Pancreas (tissue), 10 donors: ENCODE results near the gene LRRC56. TPM values are rescaled to one million over a fixed set of nuclear protein-coding genes. Genes with fewer than 3 reads are reported as not detected.
A peak's percentile ranks its signal among the peaks of the same experiment; 100 is the strongest.

Source experiments
- ATAC-seq, 4 donors: fragments of 200-7000 bp; cut with Tn5 transposase; one replicate each; pipeline versions ENCODE4 v1.8.0 to v1.9.1; 2020; ENCODE audit warnings: mild to moderate bottlenecking in 4 of 4, moderate library complexity in 4 of 4
- DNase-seq, 6 donors: peaks; one replicate each; pipeline ENCODE4 v3.0.0-alpha.2; 2020
- FAIRE-seq: peaks from 2 replicates; lab custom pipeline; 2012; peaks lifted over from hg19 to GRCh38; lab: Jason Lieb, UNC
- H3K27ac ChIP-seq, 4 donors: fragments of 200-600 bp; sonication (generic); 1 replicate in 3 of 4; 2 replicates in 1 of 4; pipeline versions ENCODE4 v1.5.0 to v1.8.0; 2020
- H3K27me3 ChIP-seq, 4 donors: fragments of 200-600 bp; one replicate each; pipeline ENCODE4 v1.8.0; 2021
- H3K36me3 ChIP-seq, 3 donors: fragments of 200-600 bp; sonication (generic) in 1 of 3; one replicate each; pipeline versions ENCODE4 v1.5.0 to v1.8.0; 2020 to 2021
- H3K4me1 ChIP-seq, 3 donors: fragments of 200-600 bp; one replicate each; pipeline ENCODE4 v1.8.0; 2021
- H3K4me3 ChIP-seq, 4 donors: fragments of 200-600 bp; sonication (generic) in 2 of 4; one replicate each; pipeline versions ENCODE4 v1.5.0 to v1.8.0; 2020 to 2021
- H3K9me3 ChIP-seq, 4 donors: fragments of 200-600 bp; one replicate each; pipeline ENCODE4 v1.8.0; 2021
- CTCF ChIP-seq, 4 donors: fragments of 200-600 bp; sonication (generic) in 3 of 4; IDR thresholded peaks; one replicate each; pipeline versions ENCODE4 v1.5.0 to v1.8.0; 2021; ENCODE audit warnings: antibody characterized with exemption in 4 of 4
- WGBS, 2 donors: extraction: QIAGEN DNeasy Blood & Tissue Kit; methylation state at CpG; one replicate each; pipeline ENCODE4 v1.1.7; 2013; 5-methylcytosine and 5-hydroxymethylcytosine counted together
- intact Hi-C, 3 donors: fragments of 100-400 bp; cut with DNase I; formaldehyde crosslinking; loops; one replicate each; pipeline versions ENCODE4 v1.11.1 to v1.14.2; 2022
- polyA plus RNA-seq, 2 donors: library from polyadenylated mRNA; stranded (reverse); fragments of 200-250 nt; gene quantifications; one replicate each; pipeline ENCODE4 v1.2.3, GENCODE V29; 2013
- total RNA-seq, 6 donors: library from RNA; stranded (reverse); fragmentation: NEBNext Ultra II Directional in 4 of 6; extraction: Animal tissue kit (Norgen Biotek cat#: 25700) in 4 of 6; gene quantifications; one replicate each; pipeline versions ENCODE4 v1.2.1 to v1.2.4, GENCODE V29; 2021 to 2023
- donor health status: healthy with polysubstance abuse.
- donor health status: DM: no; HTN: no; CAD: no; lungs with moderate emphysema.
- donor health status: DM: no; HTN: no; CAD: no.
- donor health status: control.
- donor health status: control.
- donor health status: Bipolar disorder and iron deficiency.
- donor health status: DM: yes; HTN: yes; CAD: no.
- donor health status: DM: no; HTN: no; CAD: no.
- donor health status: DM: no; HTN: no; CAD: no.
- donor health status: DM: yes; HTN: yes; CAD: no.

Gene LRRC56
- total and polyA plus RNA-seq, 8 donors: 0.98 to 7.3 (median 1.8) TPM

- H3K4me1 ChIP-seq: peaks cover 0 to 11% (median 9%) of the 10 kb centered on the region in 3 donors
- intact Hi-C loops: no loop called here
- peak; percentile 56 to 76 (median 66) for ATAC-seq
- H3K36me3 ChIP-seq: no peaks in the 10 kb centered on the region
- peak; percentile 80 to 92 (median 84) for DNase-seq
- H3K4me3 ChIP-seq: peak overlapping the region; percentile 71 to 98 (median 95)
- H3K9me3 ChIP-seq: no peaks in the 10 kb centered on the region
- H3K27me3 ChIP-seq: no peaks in the 10 kb centered on the region
- TF ChIP-seq CTCF (IDR thresholded peaks at IDR 0.05): no peak
- H3K27ac ChIP-seq: peak overlapping the region; percentile 84 to 99 (median 94)
- FAIRE-seq: no peak
- WGBS, 2 donors: 4 to 7% methylated on average over 46 to 67 of the region's 67 CpGs
These were observed 24.0 kb downstream of the LRRC56 start for GRCh38 chr11:561148-562003.

- ATAC-seq: no peak
- FAIRE-seq: no peak
- peak in 3 of 6 donors; percentile 55 to 81 (median 58) for DNase-seq
- H3K27ac ChIP-seq: peak overlapping the region in 3 of 4 donors; percentile 84 to 97 (median 91)
- intact Hi-C loops: no loop called here
- 84 to 88% methylated on average over 29 of the region's 29 CpGs for WGBS, 2 donors
- TF ChIP-seq CTCF (IDR thresholded peaks at IDR 0.05): no peak
- peak overlapping the region in 3 of 4 donors; percentile 94 to 98 (median 96) for H3K4me3 ChIP-seq
- no peaks in the 10 kb centered on the region for H3K9me3 ChIP-seq
- no peaks in the 10 kb centered on the region for H3K36me3 ChIP-seq
- H3K4me1 ChIP-seq: peaks cover 0 to 11% (median 9%) of the 10 kb centered on the region in 3 donors
- H3K27me3 ChIP-seq: no peaks in the 10 kb centered on the region
These were observed 24.8 kb downstream of the LRRC56 start for GRCh38 chr11:562046-562645.

GRCh38 chr11:563066-563811, 25.9 kb downstream of the LRRC56 start:
- Histone ChIP-seq H3K27me3 (no peaks in the 10 kb centered on the region), H3K9me3 (no peaks in the 10 kb centered on the region), H3K4me3 (peak overlapping the region in 1 of 4 donors; percentile 2), H3K27ac (no peak overlapping the region), H3K4me1 (peaks cover 0 to 13% (median 11%) of the 10 kb centered on the region in 3 donors), H3K36me3 (no peaks in the 10 kb centered on the region)
- intact Hi-C loops: no loop called here
- DNase-seq: peak in 2 of 6 donors; percentile 53 to 80
- ATAC-seq: no peak
- 88 to 90% methylated on average over 18 of the region's 18 CpGs for WGBS, 2 donors
- TF ChIP-seq CTCF (IDR thresholded peaks at IDR 0.05): no peak
- no peak for FAIRE-seq

GRCh38 chr11:563812-564578, 26.7 kb downstream of the LRRC56 start:
- ATAC-seq (no peak), FAIRE-seq (no peak), DNase-seq (peak in 1 of 6 donors; percentile 73)
- Histone ChIP-seq H3K36me3 (no peaks in the 10 kb centered on the region), H3K27me3 (no peaks in the 10 kb centered on the region), H3K27ac (no peak overlapping the region), H3K4me3 (no peak overlapping the region), H3K4me1 (peaks cover 0 to 13% (median 11%) of the 10 kb centered on the region in 3 donors), H3K9me3 (no peaks in the 10 kb centered on the region)
- no peak for TF ChIP-seq CTCF (IDR thresholded peaks at IDR 0.05)
- intact Hi-C loops: no loop called here
- 80 to 82% methylated on average over 12 of the region's 12 CpGs for WGBS, 2 donors
